ENCODE measurements around the gene WDR48. TPM values are rescaled to one million over a fixed set of nuclear protein-coding genes. Genes with fewer than 3 reads are reported as not detected.
A peak's percentile ranks its signal among the peaks of the same experiment; 100 is the strongest.

Gene WDR48
- total RNA-seq, 1 donor from 2014 or later: 118 TPM

DNA sequence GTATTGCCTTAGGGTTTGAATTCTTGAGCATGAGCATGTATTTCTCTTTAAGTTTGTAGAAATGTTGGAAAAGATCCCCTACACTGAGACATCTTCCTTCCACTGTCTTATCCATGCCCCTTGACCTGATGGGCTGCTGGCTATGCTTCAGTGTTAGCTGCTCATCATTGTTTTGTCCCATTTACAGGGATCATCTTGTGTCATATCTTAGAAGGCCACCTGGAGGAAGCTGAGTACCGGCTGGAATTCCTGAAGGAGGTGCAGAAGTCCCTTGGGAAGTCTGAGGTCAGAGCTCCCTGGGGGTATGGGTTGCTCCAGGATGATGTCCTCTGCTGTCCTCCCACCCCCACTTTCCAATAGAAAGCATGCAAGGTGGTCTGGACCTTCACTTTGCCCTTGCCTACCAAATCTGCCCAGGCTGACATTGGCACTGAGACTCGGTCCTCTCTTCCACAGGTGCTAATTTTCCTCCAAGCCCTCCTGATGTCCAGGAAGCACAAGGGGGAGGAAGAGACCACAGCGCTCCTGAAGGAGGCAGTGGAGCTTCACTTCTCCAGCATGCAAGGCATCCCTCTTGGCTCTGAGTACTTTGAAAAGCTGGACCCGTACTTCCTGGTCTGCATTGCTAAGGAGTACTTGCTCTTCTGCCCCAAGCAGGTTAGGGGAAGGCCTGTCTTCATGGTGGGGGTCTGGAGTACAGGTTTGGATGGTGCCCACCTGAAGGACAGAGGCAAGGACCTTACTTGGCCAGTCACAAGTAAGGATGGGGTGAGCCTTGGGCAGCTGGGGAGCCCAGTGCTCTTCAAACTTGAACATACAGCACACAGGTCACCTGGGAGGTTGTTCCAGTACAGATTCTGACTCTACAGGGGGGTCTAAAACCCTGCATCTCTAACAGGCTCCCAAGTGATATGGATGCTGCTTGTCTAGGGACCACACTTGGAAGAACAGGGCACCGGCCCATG, 73.3 kb downstream of the WDR48 start:
- DNase-seq: no peak

DNA sequence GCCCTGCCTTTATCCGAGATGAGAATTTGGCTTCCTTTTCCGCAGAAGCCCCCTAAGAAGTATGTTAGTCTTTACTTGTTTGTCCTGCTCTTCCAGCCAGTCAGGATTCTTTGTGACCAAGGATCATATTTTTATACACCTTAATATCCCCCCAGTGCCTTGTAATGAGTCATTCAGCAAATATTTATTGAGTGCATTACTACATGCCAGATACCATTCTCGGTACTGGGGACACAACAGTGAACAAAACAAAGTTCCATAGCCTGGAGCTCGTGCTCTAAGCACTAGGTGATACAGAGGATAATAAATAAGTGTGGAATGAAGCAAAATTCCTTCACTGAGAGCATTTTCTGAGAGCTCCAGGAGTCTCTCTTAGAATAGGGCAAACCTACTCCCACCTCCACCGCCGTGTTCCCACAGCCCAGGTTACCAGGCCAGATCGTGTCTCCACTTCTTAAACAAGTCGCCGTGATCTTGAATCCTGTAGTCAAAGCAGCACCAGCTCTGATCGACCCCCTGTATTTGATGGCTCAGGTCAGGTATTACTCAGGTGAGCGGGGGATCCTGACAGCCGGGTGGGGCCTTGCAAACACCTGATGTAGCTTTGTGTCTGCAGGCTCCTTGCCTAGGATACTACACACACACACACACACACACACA, 74.2 kb downstream of the WDR48 start:
- no peak for DNase-seq

DNA sequence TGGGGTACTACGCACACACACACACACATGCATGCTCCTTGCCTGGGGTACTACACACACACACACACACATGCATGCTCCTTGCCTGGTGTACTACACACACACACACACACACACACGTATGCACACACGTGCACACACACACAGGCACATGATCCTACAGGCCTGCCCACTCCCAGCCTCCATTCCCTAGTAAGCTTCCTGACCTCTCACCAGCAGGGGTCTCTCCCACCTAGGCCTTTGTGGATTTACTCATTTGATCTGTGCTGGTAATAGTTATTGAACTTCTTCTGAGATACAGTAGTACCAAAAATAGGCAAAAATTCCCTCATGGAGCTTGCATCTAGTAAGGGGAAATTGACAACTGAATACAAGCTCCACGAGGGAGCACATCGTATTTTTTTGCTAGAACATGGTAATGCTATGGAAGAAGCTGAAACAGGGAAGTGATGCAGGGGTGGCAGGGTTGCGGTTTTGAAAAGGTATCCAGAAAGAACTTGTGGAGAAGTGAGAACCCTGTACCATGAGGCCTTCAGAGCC, 74.8 kb downstream of the WDR48 start:
- DNase-seq: no peak

DNA sequence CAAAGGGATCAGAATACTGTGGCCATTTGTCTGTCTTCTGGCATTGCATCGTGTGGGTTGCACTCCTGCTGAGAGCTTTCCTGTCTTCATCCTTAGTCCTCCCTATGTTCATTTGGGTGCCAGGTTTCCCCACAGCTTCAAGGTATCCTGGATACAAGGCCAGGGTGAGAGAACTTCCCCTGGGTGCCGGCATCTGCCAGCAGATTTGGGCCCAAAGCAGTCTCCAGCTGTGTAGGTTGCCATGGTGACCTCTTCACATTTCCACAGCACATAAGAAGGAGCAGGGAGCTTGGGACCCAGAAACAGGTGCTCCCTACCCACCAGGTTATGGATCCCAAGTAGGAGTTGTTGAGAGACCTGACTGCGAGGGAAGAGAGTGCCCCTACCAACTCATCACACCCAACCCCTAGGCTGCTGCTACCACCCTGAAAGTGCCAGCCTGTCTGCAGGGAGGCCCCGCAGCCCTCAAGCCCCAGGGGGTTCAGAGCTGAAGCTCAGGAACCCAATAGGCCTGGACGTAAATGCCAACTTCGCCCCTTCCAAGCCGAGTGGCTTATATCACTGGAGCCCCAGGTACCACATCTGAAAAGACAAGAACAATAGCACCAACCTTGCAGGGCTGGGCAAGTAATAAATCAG, 75.6 kb downstream of the WDR48 start:
- DNase-seq: no peak

DNA sequence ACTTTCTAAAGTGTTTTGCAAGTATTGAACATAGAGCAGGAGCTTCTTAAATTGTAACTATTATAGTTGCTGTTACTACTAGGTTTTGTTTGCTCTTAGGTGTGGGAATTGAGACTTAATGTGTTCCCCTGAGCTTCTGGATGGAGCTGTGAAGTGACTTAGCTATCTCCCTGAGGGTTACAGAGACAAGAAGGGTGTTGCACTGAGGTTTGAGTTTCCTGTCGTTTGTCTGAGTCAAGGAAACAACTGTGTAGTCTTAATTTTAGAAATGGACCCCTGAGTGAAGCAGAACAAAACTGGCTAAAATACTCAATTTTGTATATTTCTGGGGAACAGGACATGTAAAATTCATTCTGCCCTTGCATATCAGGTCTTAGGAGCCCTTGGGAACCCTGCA, 76.1 kb downstream of the WDR48 start:
- DNase-seq: no peak

DNA sequence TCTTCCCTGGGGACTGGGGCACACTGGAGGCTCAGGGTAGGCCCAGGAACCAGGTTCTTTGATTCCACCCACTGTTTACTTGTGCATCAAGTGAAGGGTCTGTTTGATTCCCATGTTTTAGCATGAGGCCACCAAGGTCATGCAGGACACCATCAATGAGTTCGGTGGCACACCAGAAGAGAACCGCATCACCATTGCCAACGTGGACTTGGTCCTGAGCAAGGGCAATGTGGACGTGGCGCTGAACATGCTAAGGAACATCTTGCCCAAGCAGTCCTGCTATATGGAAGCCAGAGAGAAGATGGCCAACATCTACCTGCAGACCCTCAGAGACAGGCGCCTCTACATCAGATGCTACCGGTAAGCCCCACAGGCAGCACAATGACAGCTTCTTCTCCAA, 77.1 kb downstream of the WDR48 start:
- DNase-seq: no peak

DNA sequence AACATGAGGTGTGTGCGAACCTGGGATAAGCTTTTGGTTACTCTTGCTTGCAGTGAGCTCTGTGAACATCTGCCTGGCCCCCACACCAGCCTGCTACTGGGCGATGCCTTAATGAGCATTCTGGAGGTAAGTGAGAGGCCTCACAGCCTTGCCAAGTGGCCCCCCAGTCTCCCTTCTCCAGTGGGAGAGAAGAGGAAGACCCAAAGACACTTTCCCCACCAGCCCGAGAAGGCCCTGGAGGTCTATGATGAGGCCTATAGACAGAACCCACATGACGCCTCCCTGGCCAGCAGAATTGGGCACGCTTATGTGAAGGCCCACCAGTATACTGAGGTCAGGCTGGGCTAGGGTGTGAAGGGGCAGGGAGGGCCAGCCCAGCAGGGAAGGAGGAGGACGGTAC, 78.2 kb downstream of the WDR48 start:
- DNase-seq: no peak

DNA sequence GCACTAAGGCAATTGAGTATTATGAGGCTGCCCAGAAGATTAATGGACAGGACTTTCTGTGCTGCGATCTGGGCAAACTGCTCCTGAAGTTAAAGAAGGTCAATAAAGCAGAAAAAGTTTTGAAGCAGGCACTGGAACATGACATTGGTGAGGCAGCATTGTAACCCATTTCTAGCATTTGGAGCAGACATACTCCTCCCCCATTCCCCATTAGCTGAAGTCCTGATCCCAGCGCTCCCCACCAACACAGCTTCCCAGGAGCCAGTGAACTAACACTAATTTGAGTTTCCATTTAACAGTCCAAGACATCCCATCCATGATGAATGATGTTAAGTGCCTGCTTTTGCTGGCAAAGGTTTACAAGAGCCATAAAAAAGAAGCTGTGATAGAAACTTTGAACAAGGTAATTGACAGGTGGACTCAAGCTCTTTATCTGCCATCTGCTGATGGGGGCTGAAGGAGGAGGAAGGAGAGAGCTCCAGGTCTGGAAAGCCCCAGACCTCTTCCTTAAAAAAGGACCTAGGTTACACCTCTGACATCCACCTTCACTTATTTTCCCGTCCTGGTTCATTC, 79.0 kb downstream of the WDR48 start:
- DNase-seq: no peak

DNA sequence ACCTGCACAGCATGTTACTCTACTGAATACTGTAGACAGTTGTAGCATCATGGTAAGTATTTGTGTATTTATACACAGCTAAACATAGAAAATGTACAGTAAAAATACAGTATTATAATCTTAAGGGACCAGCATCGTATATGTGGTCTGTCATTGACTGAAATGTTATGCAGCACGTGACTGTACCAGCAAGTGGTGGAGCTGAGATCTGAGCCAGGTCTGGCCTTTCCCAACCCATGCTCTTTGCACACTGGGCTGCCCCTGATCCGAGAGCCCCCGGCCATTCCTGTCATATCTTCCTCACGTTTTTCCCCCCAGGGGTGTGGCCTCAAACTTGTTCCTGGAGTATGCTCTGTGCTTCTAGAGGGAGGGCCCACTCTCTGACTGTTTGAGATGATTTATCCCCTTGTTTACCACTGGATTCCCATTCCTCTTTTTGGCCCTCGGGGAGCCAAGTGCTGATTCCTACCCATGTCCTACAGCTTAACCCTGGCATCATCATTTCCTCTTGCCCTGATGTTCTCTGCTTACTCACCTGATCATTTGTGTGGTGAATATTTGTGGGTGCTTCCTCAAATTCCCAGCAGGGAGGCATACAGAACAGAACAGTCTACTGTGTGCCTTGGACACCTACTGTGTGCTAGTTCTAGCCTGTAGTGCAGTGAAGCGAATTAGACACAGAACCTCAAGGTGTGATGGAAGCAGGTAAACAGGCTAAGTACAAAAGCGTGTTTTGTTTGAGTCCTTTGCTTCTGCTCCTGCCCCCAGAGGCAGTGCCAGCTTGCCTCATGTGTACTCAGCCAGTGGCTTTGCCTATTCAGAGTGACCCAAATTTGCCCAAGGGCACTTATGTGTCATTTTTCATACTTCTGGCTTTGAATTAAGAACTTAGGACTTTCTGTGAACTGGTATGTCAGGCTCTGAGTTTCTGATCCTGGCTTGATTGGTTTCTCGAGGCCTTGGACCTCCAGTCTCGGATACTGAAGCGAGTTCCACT, 80.6 kb downstream of the WDR48 start:
- DNase-seq: no peak

DNA sequence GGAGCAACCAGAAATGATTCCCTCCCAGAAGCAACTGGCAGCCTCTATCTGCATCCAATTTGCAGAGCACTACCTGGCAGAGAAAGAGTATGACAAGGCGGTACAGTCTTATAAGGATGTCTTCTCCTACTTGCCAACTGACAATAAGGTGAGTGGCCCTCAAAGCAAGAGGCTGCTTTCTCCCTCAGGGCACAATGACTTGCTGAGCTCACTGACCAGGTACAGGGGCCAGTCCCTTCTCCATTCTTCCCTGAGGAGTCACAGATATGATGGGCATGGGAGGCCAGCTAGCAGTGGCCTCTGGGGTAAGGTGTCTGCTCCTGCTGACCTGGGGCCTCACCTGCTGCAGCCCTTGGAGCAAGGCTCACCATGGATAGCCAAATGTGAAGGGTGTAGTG, 81.3 kb downstream of the WDR48 start:
- no peak for DNase-seq

DNA sequence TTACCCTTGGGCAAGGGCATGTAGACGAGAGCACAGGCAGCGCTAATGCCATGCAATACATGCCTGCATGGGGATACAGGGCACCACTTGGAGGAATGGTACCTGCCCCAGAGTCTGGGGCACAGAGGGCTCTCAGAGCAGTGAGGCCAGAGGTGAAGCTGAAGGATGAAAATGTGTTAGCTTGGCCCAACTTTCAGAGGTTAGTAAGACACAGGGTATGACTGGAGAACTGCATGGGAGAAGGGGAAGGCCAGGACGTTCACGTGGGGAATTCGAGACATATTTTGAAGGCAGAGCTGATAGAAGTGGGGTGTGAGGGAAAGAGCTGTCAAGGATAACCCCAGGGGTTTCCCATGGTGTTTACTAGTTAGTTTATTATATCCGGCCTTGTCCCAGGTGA, 82.0 kb downstream of the WDR48 start:
- DNase-seq: no peak

DNA sequence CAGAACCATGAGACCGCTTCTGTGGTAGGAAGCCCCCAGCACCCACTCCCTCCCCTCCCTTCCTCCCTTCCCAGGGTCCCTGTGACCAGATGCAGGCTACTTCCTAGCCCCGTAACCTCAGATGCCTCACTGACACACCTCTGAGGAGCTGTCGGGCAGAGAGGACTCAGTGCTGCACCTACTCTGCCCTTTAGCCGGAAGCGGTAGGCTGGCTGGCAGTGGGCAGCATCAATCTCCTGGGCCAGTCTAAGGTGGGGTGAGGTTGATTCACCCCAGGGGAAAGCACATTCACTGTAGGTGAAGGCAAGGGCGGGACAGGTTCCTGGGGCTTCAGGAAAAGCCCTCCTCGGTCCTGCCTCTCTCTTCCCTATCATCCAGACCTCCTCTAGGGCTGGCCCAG, 82.5 kb downstream of the WDR48 start:
- DNase-seq: no peak

DNA sequence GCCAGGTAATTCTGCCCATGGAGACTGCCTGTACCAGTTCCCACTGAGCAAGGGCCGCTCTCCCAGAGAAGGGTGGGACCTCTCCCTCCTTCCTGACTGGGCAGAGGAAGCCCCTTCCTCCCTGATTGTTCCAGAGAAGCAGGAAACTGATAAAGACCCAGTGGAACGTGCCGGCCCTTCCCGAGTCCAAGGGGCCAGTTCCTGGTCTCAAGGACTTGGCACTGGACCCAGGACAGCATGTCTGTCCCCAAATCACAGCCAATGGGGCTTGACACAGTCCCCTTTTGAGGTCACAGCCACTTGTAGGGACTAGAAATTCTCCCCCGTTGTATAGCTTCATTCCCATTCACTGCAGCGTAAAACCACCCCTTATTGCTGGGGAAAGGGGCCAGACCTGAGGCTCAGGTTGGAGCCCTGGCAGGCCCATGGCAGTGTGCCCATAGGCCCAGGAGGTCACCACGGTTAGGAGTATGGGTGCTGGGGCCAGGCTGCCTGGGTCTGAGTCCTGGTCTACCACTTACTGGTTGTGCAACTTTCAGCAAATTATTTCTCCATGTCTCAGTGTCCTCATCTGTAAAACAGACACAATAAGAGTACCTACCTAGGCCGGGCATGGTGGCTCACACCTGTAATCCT, 83.5 kb downstream of the WDR48 start:
- DNase-seq: no peak

DNA sequence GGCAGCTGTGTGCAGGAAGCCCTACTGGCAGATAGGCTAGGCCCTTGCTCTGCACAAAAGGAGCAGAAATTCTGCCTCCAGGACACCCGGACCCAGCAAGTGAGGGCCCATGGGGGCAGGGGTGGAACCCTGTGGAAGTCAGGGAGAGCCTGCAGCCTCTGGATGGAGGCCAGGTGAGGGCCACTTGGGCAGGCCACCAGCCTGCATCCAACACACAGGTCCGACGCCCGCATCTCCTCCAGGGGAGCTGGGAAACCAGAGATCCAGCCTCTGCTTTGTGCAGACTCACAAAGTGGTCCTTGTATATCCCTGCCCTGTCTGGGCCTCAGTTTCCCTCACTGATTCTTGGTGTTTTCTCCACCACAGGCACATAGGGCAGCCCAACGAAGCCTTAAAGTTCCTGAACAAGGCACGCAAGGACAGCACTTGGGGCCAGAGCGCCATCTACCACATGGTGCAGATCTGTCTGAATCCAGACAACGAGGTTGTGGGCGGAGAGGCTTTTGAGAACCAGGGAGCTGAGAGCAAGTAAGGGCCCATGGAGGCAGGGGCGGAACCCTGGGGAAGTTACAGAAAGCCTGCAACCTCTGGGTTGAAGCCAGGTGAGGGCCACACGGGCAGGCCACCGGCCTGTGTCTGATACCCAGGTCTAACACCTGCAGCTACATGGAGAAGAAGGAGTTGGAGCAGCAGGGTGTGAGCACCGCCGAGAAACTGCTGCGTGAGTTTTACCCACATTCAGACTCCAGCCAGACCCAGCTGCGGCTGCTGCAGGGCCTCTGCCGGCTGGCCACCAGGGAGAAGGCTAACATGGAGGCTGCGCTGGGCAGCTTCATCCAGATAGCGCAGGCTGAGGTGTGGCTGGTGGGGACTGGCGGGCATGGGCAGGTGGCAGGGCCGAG, 85.0 kb downstream of the WDR48 start:
- no peak for DNase-seq

DNA sequence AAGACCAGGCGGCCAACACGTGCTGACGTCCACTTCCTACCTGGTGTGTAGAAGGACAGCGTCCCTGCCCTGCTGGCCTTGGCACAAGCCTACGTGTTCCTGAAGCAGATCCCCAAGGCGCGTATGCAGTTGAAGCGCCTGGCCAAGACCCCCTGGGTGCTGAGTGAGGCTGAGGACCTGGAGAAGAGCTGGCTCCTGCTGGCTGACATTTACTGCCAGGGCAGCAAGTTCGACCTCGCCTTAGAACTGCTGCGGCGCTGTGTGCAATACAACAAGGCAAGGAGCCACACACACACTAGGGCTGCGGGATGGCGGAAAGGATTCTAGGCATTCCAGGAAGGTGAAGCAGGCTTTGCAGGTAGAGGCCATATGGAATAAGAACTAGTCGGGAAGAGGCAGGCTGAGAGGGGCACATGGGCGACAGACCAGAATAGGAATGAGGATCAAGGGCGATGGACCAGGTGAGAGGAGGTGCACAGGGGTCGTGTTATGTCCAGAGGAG, 85.7 kb downstream of the WDR48 start:
- no peak for DNase-seq

DNA sequence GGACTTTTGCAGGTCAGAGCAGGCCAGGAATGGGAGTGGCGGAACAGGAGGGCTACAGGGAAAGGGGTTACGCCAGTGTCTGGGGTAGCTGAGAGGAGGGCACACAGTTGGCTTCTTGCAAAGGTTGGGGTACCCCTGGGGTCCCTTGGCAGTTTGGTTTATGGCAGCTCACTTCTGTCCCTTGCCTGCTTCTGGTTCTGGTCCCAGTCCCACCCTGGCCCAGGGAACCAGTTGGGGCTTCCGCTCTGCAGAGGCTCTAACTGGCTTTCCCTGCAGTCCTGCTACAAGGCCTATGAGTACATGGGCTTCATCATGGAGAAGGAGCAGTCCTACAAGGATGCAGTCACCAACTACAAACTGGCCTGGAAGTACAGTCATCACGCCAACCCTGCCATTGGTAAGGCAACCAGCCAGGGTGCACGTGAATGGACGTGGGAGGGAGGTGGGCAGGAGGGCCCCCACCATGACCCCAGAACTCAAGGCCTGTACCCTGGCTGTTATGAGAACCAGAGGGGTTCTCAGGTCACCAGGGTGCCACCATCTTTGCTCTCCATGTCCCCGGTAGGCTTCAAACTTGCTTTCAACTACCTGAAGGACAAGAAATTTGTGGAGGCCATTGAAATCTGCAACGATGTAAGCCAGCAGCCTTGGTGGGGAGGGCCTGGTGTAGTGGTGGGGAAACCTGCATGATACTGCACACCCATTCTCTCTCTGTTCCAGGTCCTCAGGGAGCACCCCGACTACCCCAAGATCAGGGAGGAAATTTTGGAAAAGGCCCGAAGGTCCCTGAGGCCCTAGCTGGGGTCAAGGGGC, 86.4 kb downstream of the WDR48 start:
- DNase-seq: no peak

DNA sequence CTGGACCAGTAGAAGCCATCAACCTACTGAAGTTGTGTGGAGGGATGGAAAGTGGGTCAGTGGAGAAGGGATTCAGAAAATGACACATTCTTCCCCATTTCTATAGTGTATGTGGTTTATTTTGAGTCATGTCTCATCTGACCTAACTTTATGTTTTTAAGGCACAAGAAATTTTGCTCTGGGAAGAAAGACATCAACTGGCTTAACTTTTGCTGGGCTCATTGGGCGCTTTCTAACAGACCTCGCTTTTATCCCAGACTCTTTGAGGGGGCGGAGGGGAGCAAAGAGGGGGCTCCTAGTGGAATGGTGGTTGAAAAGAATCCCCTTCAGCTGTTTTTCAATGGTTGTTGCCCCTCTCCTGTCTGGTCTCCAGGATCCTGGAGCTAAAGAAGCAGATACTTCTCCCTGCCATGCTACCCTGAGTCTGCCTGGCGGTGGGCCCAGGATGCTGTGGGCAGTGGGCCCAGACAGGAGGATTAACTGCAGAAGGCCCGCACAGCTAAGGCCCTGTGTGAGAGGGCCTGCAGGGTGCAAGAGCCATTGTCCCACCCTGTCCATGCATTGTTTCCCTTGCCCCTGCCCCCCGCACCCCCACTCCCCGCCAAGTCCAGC, 87.1 kb downstream of the WDR48 start:
- DNase-seq: peak; percentile 54

DNA sequence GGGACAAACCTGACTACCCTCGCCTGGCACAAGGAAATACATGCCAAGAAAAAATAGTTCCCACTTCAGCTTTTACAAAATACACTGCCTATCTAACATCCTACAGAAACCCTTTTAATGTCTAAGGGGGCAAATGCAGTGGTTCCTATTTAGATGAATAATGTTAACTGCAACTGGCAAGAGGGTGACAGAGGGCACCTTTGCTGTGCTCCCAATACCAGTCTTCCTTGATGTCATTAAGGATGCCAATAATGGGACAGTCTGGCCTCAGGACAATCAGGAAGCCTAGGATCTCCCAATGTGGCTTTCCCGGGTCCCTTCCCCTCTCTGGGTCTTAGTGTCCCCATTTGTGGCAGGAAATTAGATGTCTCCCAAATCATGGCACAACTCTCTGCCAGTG, 87.6 kb downstream of the WDR48 start:
- DNase-seq: no peak

Data from occipital lobe (tissue), 2 donors.